CD4-positive, alpha-beta T cell treated with Interferon gamma for 1 hour (primary cell): Measurements from ENCODE around the gene GJB6.
A peak's percentile ranks its signal among the peaks of the same experiment; 100 is the strongest.

Experiments used
- DNase-seq: peaks from one replicate; pipeline ENCODE4 v3.0.0-alpha.2; 2020

Gene GJB6

DNA sequence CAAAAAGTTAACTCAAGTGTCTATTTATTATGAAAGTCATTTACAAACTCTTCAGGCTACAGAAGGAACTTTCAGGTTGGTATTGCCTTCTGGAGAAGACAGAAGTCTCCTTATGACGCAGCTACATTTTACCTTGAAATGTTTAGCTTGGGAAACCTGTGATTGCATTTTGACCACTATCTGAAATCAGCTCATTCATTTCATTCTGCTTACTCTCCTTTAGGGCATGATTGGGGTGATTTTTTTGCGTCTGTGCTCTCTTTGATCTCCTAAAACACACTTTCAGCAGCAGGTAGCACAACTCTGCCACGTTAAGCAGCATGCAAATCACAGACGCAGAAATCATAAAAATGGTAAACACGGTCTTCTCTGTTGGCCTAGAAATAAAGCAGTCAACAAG, 9.6 kb downstream of the GJB6 start:
- no peak for DNase-seq

DNA sequence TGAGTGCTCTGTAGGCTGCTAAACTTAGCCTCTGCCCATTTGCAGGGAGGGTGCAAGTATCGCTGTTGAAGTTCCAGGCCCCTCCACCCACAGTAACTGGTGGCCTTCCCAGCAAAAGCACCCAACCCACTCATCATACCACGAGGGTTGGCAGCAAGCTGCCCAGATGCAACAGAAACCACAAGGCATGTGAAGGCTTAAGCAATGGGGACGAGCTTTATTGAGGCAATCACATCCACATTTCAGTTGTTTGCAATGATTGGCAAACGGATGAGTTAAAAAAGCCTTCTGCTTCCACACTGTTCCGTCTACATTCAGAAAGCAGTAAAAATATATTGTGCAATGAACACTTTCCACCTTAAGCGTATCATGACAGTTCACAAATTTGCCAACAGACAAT, 10.3 kb downstream of the GJB6 start:
- peak; percentile 13 for DNase-seq

DNA sequence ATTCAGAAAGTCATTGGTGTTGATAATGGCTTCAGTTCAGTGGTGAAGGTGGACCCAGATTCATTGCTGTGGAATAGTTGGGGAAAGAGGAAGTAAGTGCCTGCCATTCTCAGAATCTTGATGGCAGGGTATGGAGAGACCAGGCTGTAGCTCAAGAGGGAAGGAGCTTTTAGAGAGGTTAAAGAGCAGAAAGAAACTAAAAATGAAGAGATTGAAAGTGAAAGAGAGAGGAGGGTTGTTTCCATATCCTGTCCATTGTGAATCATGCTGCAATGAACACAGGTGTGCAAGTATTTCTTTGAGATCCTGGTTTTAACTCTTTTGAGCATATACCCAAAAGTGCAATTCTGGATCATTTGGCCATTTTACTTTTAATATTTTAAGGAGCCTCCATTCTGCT, 12.5 kb downstream of the GJB6 start:
- DNase-seq: no peak

DNA sequence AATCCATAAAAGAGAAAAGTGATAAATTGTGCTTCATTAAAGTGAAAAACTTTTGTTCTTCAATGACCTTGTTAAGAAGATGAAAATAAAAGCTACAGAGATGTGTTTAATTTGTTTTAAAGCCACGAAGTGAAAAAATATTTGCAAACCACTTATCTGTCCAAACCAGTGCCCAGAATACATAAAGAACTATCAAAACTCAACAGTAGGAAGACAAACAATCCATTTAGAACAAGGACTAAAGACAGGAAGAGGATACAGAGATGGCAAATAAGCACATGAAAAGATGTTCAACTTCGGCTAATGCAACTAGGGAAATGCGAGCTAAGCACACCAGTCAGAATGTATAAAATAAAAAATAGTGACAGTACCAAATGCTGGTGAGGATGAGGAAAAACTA, 15.0 kb downstream of the GJB6 start:
- no peak for DNase-seq

DNA sequence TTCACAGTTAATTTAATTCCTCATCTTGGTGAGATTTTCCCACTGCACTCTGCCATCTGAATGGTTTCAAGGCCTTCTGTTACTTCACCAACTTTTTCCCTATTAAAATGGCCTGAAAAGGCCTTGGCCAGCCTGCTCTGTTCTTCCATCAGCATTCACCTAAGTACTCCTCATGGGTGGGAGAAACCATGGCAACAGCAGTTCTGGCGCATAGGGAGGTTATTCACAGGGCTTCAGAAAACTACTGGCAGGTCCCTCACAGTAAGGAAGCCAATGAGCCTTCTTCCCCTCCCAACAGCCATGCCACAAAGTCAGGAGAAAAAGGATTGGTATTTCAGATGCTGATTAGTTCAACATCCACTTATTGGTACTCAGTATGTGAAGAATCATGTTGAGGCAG, 22.2 kb downstream of the GJB6 start:
- no peak for DNase-seq

DNA sequence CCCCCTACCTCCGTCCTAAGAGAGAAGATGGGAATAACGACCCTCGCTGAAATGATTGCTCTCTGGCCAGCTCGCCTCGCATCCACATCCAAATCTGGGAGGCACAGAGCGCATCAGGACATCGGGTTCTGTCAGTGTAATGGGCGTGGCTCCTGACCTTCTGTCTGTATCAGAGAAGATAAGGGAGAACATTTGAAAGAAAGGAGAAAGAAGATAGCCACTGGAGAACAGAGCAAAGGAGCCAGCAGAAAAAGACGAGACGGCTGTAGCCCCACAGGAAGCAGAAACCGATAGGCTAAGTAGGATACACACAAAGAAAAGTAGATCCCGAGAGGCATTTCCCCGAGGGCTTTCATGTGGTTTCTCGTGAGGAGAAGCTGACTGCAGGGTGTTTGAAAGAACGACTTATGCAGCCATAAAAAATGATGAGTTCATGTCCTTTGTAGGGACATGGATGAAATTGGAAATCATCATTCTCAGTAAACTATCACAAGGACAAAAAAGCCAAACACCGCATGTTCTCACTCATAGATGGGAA, 25.4 kb downstream of the GJB6 start:
- DNase-seq: no peak

DNA sequence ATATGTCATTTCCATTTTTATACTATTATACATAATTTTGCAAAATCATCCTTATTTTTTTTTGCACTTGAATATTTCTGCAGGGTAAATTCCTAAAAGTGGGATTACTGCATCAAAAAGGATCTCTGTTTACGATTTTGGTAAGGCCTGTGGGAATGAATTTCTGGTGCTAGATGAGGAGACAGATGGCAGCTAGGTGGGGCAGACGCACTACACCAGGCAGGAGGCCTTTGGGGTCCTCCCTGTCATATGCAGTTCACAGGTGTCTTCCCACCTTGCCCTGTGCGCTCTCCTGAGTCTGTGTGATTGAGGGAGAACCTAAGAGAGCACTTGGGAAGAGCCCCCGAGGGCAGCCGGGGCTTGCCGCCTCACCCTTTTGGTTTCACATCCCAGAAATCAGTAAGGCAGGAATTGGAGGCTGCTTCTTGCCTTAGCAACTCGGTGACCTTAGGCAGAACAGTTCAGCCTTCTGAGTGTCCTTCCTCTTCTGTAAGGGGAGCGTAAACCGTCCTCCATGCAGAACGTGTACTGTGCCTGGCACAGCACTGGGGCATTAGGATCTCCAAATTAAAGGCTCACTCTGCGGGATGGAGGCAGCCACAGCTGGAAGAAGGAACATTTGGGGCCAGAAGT, 25.9 kb downstream of the GJB6 start:
- DNase-seq: no peak

DNA sequence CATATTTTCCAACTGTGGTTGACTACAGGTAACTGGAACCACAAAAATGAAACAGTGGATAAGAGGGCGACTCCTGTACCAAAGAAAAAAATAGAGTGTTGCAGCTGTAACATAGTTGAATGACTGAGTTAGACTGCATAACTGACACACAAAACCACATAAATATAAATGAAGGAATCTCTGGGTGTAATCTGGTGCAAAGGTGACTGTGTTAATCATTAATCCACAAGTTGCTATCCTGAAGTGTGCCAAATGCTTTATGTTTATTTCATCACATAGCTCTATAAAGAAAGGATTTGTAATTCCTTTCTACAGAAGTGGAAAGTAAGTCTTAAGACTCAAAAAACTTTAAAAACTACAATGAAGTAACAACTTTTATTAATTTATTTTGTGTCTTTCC, 33.3 kb downstream of the GJB6 start:
- no peak for DNase-seq

DNA sequence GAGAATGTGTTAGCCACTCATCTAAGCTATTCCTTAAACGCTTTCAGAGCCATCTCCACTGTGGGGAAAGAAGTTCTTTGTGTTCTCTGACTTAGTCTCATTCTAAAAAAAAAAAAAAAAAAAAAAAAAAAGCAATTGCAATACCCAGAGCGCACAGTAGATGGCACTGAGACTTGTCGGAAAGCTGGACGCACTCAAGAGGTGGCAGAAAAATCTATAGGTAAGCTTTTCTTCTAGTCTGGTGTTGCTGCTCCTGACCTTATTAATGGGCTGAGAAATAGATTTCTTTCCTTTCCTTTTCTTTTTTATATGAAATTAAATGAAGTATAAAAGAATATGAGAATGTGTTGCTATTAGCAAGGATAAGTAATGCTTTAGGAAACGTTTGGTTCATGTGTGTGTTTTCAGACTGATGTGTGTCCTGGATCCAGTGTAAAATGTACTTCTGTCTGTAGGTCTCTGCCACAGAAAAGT, 34.7 kb downstream of the GJB6 start:
- no peak for DNase-seq

DNA sequence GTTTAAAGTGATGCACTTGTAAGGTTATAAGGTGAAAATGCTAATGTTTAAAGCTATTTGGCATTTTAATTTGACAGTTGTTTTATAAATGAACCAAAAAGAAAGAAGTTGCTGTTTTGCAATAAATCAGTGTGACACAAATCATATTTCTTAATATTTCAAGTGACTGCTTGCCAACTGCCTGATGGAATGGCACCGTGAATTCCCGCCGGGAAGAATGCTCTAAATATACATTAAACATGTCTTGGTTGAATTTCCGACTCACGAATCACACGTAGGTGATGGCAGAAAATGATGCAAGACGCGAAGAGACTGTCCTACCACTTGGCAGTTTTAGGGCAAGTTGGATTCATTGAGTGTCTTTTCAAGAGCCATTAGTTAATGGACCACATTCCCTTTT, 36.3 kb downstream of the GJB6 start:
- DNase-seq: no peak

DNA sequence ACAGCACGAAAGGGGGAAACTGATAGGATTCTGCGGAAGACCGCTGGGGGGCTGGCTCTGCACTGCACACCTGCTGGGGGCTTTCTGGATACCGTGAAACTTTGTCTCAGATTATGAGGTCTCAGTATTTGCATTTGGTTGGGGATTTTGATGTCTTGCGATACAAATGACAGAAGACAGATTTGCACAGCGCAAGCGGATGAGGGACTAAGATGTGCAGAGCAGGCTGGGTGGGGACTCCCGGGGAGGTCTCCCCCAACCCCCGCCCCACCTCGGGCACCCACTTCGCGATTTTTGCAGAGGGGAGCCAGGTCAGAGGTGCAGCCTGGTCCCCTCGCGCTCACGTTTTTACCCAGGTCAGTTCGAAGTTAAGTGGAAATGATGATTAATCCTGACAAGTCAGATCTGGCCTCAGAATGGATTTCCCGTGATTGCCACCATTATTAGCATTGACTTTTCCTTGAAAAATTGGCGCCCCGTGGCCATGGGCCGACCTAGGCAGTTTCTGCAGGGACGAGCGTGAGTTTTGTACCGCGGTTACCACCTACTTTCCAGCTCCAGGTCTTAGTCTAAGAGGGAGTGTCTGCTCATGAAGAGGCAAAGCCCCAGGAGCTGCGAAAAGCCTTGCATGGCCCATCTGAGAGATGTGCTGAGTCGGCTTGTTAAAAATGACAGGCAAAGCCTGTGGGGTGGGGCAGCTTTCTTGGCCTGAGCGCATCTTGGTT, 38.0 kb downstream of the GJB6 start:
- DNase-seq: no peak

DNA sequence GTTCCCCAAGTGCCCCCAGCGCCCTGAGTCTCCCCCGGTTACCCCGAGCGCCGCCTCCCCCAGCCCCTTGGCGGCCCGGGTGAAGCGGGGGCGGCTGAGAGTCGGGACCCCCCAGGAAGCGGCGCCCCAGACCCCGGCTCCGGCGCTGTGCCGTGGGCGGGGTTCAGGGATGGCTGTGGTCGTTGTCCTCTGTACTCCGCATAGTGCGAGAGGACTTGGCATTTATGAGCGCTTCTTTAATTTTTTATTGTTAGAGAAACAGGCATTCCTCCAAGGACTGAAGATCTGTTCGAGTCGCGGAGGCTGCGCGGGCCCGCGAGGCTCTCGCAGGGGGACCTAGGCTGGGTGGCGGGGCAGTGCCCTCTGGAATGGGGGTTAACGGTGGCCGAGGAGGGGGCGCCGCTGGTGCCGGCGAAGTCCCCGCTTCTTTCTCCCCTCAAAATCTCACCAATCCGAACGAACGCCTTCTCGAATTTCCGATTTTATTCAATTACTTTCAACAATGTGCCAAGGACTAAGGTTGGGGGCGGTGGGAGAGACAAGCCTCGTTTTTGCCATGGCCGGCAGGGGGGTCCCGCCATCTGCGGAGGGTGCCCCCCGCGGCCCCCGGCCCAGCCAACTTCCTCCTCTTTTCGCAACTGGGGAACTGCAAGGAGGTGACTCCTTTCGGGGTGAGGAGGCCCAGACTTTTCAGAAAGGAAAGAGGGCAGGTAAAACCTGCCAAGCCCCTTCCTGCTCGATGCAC, 38.8 kb downstream of the GJB6 start:
- no peak for DNase-seq

DNA sequence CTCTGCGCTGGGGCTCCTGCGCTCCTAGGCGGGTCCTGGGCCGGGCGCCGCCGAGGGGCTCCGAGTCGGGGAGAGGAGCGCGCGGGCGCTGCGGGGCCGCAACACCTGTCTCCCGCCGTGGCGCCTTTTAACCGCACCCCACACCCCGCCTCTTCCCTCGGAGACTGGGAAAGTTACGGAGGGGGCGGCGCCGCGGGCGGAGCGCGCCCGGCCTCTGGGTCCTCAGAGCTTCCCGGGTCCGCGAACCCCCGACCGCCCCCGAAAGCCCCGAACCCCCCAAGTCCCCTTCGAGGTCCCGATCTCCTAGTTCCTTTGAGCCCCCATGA, 39.3 kb downstream of the GJB6 start, which contains the start of gene GJB2:
TSS of gene GJB2 (minus strand) at position 103 of the 326 bp plus-strand sequence. CDS start 3,357 bp downstream, outside the sequence.
- no peak for DNase-seq

DNA sequence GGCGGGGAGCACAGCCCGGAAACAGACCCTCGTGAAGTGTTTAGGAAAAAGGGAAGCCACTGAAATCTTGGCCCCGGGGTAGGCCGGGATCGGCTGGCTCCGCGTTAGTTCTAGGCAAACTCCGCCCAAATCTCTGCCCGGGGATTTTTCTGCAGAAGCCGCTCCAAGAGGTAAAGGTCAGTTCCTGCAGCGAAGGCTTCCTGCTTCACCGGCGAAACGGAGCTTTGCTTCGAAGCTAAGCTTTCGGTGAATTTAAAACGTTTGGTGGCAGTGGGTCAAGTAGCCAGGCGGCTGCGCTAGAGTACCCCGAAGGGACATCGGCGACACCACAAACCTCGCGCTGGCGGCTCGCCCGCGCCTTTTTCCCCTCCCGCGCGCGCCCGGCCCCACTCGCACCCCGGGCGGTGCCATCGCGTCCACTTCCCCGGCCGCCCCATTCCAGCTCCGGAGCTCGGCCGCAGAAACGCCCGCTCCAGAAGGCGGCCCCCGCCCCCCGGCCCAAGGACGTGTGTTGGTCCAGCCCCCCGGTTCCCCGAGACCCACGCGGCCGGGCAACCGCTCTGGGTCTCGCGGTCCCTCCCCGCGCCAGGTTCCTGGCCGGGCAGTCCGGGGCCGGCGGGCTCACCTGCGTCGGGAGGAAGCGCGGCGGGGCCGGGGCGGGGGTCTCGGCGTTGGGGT, 39.8 kb downstream of the GJB6 start:
- DNase-seq: no peak

DNA sequence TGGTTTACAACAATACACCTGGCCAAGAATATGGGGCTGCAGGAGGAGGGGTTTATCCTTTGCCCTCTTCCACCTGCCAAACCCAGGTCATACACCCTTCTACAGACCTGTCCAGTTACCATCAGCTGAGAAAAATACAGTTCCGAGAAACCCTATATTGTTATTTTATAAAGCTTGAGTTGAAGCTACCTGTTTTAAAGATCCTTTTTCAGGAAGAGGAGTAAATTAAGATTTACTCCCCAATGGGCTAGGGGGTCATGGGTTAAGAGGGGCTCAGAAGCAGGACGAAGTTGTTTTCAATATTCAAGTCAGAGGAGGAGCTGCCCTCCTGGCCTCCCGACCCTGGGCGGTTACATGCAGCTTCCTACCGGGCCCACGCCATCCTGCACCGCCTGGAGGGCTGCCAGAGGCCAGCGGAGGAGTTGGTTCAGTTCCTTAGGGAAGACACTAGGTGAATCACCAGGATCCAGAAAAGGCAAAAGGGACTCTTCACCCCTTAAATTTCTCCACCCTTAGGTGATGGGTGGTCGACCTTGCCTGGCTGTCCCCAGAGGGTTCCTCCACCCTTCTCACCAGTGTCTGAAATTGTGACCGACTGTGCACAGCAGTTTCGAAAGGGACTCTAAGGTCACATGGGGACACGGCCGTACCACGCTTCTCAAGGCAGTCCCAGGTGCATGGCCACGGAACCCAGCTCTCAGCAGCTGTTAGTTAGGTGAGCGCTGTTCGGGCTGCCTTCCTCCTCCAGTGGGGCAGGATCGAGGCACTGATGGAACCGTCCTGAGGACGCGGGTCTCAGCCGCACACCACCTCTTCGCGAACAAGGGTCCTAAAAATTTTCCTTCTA, 40.6 kb downstream of the GJB6 start:
- no peak for DNase-seq

DNA sequence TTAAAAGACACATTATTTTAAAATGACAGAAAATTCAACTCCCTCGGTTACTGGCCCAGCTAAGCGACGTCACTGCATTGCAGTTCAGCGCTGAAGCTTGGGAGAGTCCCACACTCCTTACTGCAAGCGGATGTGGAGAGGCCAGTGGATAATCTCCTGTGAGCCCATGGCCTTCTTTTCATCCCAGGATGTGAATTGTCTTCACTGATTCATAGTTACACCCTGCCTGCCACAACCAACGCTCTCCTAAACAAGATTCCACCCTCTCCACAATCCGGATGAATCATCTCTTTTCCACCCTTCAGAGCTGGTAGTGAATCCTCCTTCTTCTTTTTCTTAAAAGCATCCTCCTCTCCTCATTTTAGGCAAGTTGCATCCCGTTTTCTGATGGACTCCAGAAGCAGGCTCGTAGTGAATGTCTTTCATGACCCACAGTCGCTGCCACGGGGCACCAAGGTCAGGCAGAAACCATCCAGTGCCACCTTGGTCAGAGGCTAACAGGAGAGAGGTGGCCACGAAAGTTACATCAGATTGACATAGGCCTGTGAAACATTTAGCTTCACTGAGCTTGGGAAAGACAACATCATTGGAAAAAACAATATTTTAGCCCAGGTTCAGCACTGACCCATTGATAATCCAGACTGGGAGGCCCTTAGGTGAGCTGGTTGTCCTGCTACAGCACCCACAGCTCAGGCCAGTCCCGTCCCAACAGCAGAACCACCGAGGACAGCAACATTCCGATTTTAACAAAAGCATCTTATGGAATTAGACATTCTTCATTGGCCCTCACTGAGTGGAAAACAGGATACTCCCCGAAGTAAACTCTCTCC, 41.4 kb downstream of the GJB6 start:
- no peak for DNase-seq

DNA sequence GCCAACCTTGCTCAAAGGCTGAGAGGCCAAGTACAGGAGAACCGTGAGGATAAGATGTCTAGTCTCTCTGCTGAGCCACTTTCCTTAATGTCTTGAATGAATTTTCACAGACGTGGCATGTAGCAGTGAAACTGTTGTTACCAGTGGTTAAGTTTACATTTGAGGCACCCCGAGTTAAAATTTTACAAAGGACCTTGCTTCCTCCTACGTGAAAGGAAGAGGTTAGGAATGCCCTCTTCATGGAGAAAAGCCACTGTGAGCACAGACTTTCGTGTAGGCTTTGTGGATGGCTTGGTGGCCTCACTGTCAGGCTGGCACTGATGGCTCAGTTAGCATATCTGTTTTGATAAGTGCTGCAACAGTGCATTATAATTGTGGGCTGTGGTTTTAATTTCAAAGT, 42.0 kb downstream of the GJB6 start:
- no peak for DNase-seq

DNA sequence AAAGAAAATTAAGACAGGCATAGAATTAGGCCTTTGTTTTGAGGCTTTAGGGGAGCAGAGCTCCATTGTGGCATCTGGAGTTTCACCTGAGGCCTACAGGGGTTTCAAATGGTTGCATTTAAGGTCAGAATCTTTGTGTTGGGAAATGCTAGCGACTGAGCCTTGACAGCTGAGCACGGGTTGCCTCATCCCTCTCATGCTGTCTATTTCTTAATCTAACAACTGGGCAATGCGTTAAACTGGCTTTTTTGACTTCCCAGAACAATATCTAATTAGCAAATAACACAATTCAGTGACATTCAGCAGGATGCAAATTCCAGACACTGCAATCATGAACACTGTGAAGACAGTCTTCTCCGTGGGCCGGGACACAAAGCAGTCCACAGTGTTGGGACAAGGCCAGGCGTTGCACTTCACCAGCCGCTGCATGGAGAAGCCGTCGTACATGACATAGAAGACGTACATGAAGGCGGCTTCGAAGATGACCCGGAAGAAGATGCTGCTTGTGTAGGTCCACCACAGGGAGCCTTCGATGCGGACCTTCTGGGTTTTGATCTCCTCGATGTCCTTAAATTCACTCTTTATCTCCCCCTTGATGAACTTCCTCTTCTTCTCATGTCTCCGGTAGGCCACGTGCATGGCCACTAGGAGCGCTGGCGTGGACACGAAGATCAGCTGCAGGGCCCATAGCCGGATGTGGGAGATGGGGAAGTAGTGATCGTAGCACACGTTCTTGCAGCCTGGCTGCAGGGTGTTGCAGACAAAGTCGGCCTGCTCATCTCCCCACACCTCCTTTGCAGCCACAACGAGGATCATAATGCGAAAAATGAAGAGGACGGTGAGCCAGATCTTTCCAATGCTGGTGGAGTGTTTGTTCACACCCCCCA, 43.2 kb downstream of the GJB6 start:
- DNase-seq: peak; percentile 45

DNA sequence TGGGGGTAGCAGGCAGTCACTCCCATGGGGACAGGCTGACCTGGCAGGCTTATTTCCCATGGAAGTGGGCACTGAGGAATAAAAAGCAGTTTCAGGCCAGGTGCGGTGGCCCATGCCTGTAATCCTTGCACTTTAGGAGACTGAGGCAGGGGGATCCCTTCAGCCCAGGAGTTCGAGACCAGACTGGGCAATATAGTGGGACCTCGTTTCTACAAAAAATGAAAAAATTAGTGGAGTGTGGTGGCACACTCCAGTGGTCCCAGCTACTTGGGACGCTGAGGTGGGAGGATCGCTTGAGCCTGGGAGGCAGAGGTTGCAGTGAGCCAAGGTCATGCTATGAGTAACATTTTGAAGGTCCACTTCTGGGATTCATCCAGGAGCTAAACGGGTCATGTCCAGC, 45.3 kb downstream of the GJB6 start:
- no peak for DNase-seq

DNA sequence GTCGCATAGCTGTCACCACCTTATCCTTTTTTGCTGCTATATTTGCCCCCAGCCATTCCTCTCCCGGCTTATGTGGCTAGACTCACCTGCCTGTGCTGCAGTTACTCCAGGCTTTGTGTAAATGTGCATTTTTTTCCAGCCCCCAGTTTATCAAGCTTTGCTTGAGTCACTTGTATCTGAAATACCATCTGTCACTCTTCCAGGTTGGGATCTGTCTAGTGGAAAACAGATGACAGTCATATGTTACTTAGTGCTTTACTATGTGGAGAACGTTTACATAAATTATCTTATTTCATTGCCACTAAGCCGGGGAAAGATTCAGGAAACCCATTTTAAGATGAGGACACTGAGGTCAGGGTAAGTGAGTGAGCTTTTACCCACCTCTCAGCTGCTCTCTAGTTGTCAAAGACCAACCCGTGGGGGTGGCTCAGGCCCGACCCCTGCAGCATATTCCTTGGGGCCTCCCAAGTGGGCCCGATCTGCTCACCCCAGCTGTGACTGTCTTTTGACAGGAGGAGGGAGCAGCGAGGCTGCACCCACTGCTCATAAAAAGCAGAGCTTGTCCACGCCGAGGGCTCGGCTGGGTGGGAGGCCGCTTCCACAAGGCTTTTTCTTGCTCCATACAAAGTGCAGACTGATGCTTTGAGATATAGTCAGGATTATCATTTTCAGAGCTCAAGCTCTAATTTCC, 46.6 kb downstream of the GJB6 start:
- no peak for DNase-seq
